Vagina (tissue), 2 donors: ENCODE data around the gene SOS1. TPM values are rescaled to one million over a fixed set of nuclear protein-coding genes. Genes with fewer than 3 reads are reported as not detected.

Experiments
- DNase-seq, 2 donors: peaks; one replicate each; pipeline ENCODE4 v3.0.0-alpha.2; 2017; ENCODE audit errors: extremely low spot score in 2 of 2
- H3K27ac ChIP-seq: fragments of 200-600 bp; sonication (generic); one replicate; pipeline ENCODE4 v1.5.1; 2019
- H3K27me3 ChIP-seq: fragments of 200-600 bp; sonication (generic); one replicate; pipeline ENCODE4 v1.5.1; 2019
- H3K36me3 ChIP-seq, 2 donors: fragments of 200-600 bp; sonication (generic); one replicate each; pipeline ENCODE4 v1.5.1; 2017 to 2019
- H3K4me1 ChIP-seq: fragments of 200-600 bp; sonication (generic); one replicate; pipeline ENCODE4 v1.5.1; 2019
- H3K4me3 ChIP-seq, 2 donors: fragments of 200-600 bp; sonication (generic); 1 replicate in 1 of 2; 2 replicates in 1 of 2; pipeline ENCODE4 v1.5.1; 2016 to 2019
- H3K9me3 ChIP-seq: fragments of 200-600 bp; sonication (generic); one replicate; pipeline ENCODE4 v1.5.1; 2019
- CTCF ChIP-seq, 3 experiments: fragments of 450-650 bp in 2 of 3; fragments of 200-600 bp in 1 of 3; sonication (generic) in 1 of 3; IDR thresholded peaks; one replicate each; pipeline ENCODE4 v1.5.1; 2017 to 2019; ENCODE audit warnings: antibody characterized with exemption in 3 of 3, mild to moderate bottlenecking in 2 of 3, moderate library complexity in 2 of 3
- POLR2A ChIP-seq, 2 donors: fragments of 450-650 bp; IDR thresholded peaks; one replicate each; pipeline ENCODE4 v1.6.1; 2017; ENCODE audit warnings: antibody characterized with exemption in 2 of 2, mild to moderate bottlenecking in 2 of 2, moderate library complexity in 2 of 2
- POLR2AphosphoS5 ChIP-seq, 2 donors: sonication (generic); formaldehyde crosslinking; IDR thresholded peaks; one replicate each; pipeline ENCODE4 v1.9.0; 2017; ENCODE audit warnings: antibody characterized with exemption in 2 of 2, mild to moderate bottlenecking in 2 of 2, low read depth in 1 of 2; ENCODE audit not compliant: insufficient read depth in 1 of 2
- intact Hi-C: fragments of 100-400 bp; cut with DNase I; formaldehyde crosslinking; loops from one replicate; pipeline ENCODE4 v1.15.1; 2023
- total RNA-seq: library from RNA; depleted of rRNA; stranded (reverse); fragments of >200 nt; gene quantifications from one replicate; pipeline ENCODE4 v1.2.3, GENCODE V29; 2016

SOS1 gene
- total RNA-seq, 1 donor from 2014 or later = 20.1 TPM

- no peaks in the 10 kb centered on the region for H3K36me3 ChIP-seq
- TF ChIP-seq POLR2A (IDR thresholded peaks at IDR 0.05) (no peak), POLR2AphosphoS5 (IDR thresholded peaks at IDR 0.05; ENCODE audit: insufficient read depth in 1 of 2, low read depth in 1 of 2) (no peak)
- DNase-seq = no peak
- intact Hi-C loops = no loop called here
- no peaks in the 10 kb centered on the region for H3K4me1 ChIP-seq
- no peak overlapping the region for H3K27ac ChIP-seq
- no peaks in the 10 kb centered on the region for H3K27me3 ChIP-seq
- H3K9me3 ChIP-seq = no peaks in the 10 kb centered on the region
- H3K4me3 ChIP-seq = no peak overlapping the region
Observed at GRCh38 chr2:38968021-38968420, 152.8 kb downstream of the SOS1 start.

GRCh38 chr2:38966678-38967077, 154.2 kb downstream of the SOS1 start:
- H3K27ac ChIP-seq = no peak overlapping the region
- DNase-seq = no peak
- intact Hi-C loops = no loop called here
- H3K27me3 ChIP-seq = no peaks in the 10 kb centered on the region
- H3K36me3 ChIP-seq = no peaks in the 10 kb centered on the region
- no peaks in the 10 kb centered on the region for H3K9me3 ChIP-seq
- H3K4me3 ChIP-seq = no peak overlapping the region
- no peaks in the 10 kb centered on the region for H3K4me1 ChIP-seq
- TF ChIP-seq CTCF (IDR thresholded peaks at IDR 0.05) (no peak), POLR2AphosphoS5 (IDR thresholded peaks at IDR 0.05; ENCODE audit: insufficient read depth in 1 of 2, low read depth in 1 of 2) (no peak), POLR2A (IDR thresholded peaks at IDR 0.05) (no peak)

- no peak overlapping the region for H3K4me3 ChIP-seq
- no peak overlapping the region for H3K27ac ChIP-seq
- no peak for TF ChIP-seq POLR2AphosphoS5 (IDR thresholded peaks at IDR 0.05; ENCODE audit: insufficient read depth in 1 of 2, low read depth in 1 of 2)
- no peak for TF ChIP-seq POLR2A (IDR thresholded peaks at IDR 0.05)
- TF ChIP-seq CTCF (IDR thresholded peaks at IDR 0.05) = no peak
- H3K27me3 ChIP-seq = no peaks in the 10 kb centered on the region
- no peaks in the 10 kb centered on the region for H3K9me3 ChIP-seq
- intact Hi-C loops = no loop called here
- no peaks in the 10 kb centered on the region for H3K36me3 ChIP-seq
- H3K4me1 ChIP-seq = no peaks in the 10 kb centered on the region
- DNase-seq = no peak
Observed at GRCh38 chr2:38966006-38966405, 154.8 kb downstream of the SOS1 start.

GRCh38 chr2:38960609-38961320, 160.1 kb downstream of the SOS1 start:
- no peaks in the 10 kb centered on the region for H3K9me3 ChIP-seq
- peaks cover 8% of the 10 kb centered on the region for H3K4me1 ChIP-seq
- intact Hi-C loops = no loop called here
- H3K27me3 ChIP-seq = no peaks in the 10 kb centered on the region
- DNase-seq = no peak
- no peaks in the 10 kb centered on the region for H3K36me3 ChIP-seq
- H3K27ac ChIP-seq = no peak overlapping the region
- TF ChIP-seq POLR2A (IDR thresholded peaks at IDR 0.05) = no peak
- no peak for TF ChIP-seq CTCF (IDR thresholded peaks at IDR 0.05)
- no peak for TF ChIP-seq POLR2AphosphoS5 (IDR thresholded peaks at IDR 0.05; ENCODE audit: insufficient read depth in 1 of 2, low read depth in 1 of 2)
- H3K4me3 ChIP-seq = peak overlapping the region; percentile 44 to 57

GRCh38 chr2:38959938-38960608, 160.8 kb downstream of the SOS1 start:
- DNase-seq = no peak
- intact Hi-C loops = no loop called here
- peak overlapping the region; percentile 44 to 57 for H3K4me3 ChIP-seq
- H3K27ac ChIP-seq = peak overlapping the region; percentile 11
- H3K36me3 ChIP-seq = no peaks in the 10 kb centered on the region
- no peak for TF ChIP-seq POLR2AphosphoS5 (IDR thresholded peaks at IDR 0.05; ENCODE audit: insufficient read depth in 1 of 2, low read depth in 1 of 2)
- TF ChIP-seq CTCF (IDR thresholded peaks at IDR 0.05) = no peak
- no peak for TF ChIP-seq POLR2A (IDR thresholded peaks at IDR 0.05)
- no peaks in the 10 kb centered on the region for H3K9me3 ChIP-seq
- H3K27me3 ChIP-seq = no peaks in the 10 kb centered on the region
- H3K4me1 ChIP-seq = peaks cover 8% of the 10 kb centered on the region
